ENCODE data around the gene SKAP2. TPM values are rescaled to one million over a fixed set of nuclear protein-coding genes. Genes with fewer than 3 reads are reported as not detected.

The SKAP2 gene
- total RNA-seq, 1 experiment from 2014 or later = 66.8 TPM

GRCh38 chr7:26779978-26780595 is 84.3 kb downstream of the SKAP2 start:
- no peak for ATAC-seq
- Histone ChIP-seq H3K4me3 (ENCODE audit: low read depth in 2 of 2, low read length in 2 of 2) (no peak overlapping the region), H3K36me3 (ENCODE audit: control insufficient read depth, insufficient read depth, low read length) (no peaks in the 10 kb centered on the region), H3K9me3 (ENCODE audit: control insufficient read depth, insufficient read depth, low read depth, low read length) (no peaks in the 10 kb centered on the region), H3K4me1 (ENCODE audit: control insufficient read depth, insufficient read depth, low read length) (no peaks in the 10 kb centered on the region), H3K27me3 (ENCODE audit: control insufficient read depth, insufficient read depth, low read length) (no peaks in the 10 kb centered on the region), H3K27ac (ENCODE audit: low read length) (no peak overlapping the region)
- ChIA-PET POLR2A (no interaction called here), CTCF (no interaction called here)
- TF ChIP-seq TCF7L2 (IDR thresholded peaks at IDR 0.05; ENCODE audit: low read depth, low read length) = no peak
- no peak for TF ChIP-seq CTCF (IDR thresholded peaks at IDR 0.05)
- TF ChIP-seq, protein P1, sequence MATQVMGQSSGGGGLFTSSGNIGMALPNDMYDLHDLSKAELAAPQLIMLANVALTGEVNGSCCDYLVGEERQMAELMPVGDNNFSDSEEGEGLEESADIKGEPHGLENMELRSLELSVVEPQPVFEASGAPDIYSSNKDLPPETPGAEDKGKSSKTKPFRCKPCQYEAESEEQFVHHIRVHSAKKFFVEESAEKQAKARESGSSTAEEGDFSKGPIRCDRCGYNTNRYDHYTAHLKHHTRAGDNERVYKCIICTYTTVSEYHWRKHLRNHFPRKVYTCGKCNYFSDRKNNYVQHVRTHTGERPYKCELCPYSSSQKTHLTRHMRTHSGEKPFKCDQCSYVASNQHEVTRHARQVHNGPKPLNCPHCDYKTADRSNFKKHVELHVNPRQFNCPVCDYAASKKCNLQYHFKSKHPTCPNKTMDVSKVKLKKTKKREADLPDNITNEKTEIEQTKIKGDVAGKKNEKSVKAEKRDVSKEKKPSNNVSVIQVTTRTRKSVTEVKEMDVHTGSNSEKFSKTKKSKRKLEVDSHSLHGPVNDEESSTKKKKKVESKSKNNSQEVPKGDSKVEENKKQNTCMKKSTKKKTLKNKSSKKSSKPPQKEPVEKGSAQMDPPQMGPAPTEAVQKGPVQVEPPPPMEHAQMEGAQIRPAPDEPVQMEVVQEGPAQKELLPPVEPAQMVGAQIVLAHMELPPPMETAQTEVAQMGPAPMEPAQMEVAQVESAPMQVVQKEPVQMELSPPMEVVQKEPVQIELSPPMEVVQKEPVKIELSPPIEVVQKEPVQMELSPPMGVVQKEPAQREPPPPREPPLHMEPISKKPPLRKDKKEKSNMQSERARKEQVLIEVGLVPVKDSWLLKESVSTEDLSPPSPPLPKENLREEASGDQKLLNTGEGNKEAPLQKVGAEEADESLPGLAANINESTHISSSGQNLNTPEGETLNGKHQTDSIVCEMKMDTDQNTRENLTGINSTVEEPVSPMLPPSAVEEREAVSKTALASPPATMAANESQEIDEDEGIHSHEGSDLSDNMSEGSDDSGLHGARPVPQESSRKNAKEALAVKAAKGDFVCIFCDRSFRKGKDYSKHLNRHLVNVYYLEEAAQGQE (IDR thresholded peaks at IDR 0.05; ENCODE audit: insufficient read depth in 1 of 2, low read depth in 2 of 2, low read length in 1 of 2) = no peak
- no peak for TF ChIP-seq POLR2AphosphoS5 (IDR thresholded peaks at IDR 0.05; ENCODE audit: low read depth, low read length)
- no peak for TF ChIP-seq SIN3A (IDR thresholded peaks at IDR 0.05; ENCODE audit: borderline replicate concordance, insufficient read depth, low read depth, low read length)
- BruUV-seq (replicated peaks) = no TSS peak
- no peak for DNase-seq (ENCODE audit: low read depth, low spot score)
- intact Hi-C loops (cut with micrococcal nuclease; ENCODE audit: unreplicated experiment) = no loop called here
- in situ Hi-C loops (cut with HindIII; ENCODE audit: low pct_unique_long_range_greater_than_20kb, low sequenced_read_pairs) = no loop called here

- POLR2A ChIA-PET = no interaction called here
- ATAC-seq = no peak
- intact Hi-C loops (cut with micrococcal nuclease; ENCODE audit: unreplicated experiment) = no loop called here
- no peak for DNase-seq (ENCODE audit: low read depth, low spot score)
- Histone ChIP-seq H3K36me3 (ENCODE audit: control insufficient read depth, insufficient read depth, low read length) (no peaks in the 10 kb centered on the region), H3K4me3 (ENCODE audit: low read depth in 2 of 2, low read length in 2 of 2) (no peak overlapping the region), H3K27me3 (ENCODE audit: control insufficient read depth, insufficient read depth, low read length) (no peaks in the 10 kb centered on the region), H3K4me1 (ENCODE audit: control insufficient read depth, insufficient read depth, low read length) (no peaks in the 10 kb centered on the region), H3K9me3 (ENCODE audit: control insufficient read depth, insufficient read depth, low read depth, low read length) (no peaks in the 10 kb centered on the region), H3K27ac (ENCODE audit: low read length) (no peak overlapping the region)
- TF ChIP-seq, protein P1 (IDR thresholded peaks at IDR 0.05; ENCODE audit: insufficient read depth in 1 of 2, low read depth in 2 of 2, low read length in 1 of 2) = no peak
- TF ChIP-seq TCF7L2 (IDR thresholded peaks at IDR 0.05; ENCODE audit: low read depth, low read length) (no peak), POLR2AphosphoS5 (IDR thresholded peaks at IDR 0.05; ENCODE audit: low read depth, low read length) (no peak), CTCF (IDR thresholded peaks at IDR 0.05) (no peak), SIN3A (IDR thresholded peaks at IDR 0.05; ENCODE audit: borderline replicate concordance, insufficient read depth, low read depth, low read length) (no peak)
- CTCF ChIA-PET = no interaction called here
- in situ Hi-C loops (cut with HindIII; ENCODE audit: low pct_unique_long_range_greater_than_20kb, low sequenced_read_pairs) = no loop called here
- BruUV-seq (replicated peaks) = no TSS peak
These were observed 87.0 kb downstream of the SKAP2 start for GRCh38 chr7:26777385-26777784.

Data from Panc1 (cell line).